H1 (cell line): Measurements from ENCODE around the gene SLC43A1. TPM values are rescaled to one million over a fixed set of nuclear protein-coding genes. Genes with fewer than 3 reads are reported as not detected.
A peak's percentile ranks its signal among the peaks of the same experiment; 100 is the strongest.

Source experiments
- CTCF ChIA-PET: fragments of 300-600 bp; sonication (Branson Sonifier 250); formaldehyde crosslinking; loops from one replicate; lab custom pipeline; 2021; ENCODE audit not compliant: partially characterized antibody; lab: Charles Lee
- POLR2A ChIA-PET: fragments of 300-600 bp; sonication (Branson Sonifier 250); formaldehyde crosslinking; loops from one replicate; lab custom pipeline; 2021; ENCODE audit warnings: inconsistent platforms; ENCODE audit not compliant: partially characterized antibody; lab: Charles Lee
- DNase-seq, 2 experiments: peaks; one replicate each; pipeline versions ENCODE4 v3.0.0 to v3.0.0-alpha.2; 2010 to 2022; ENCODE audit warnings: low spot score in 2 of 2, low read depth in 1 of 2, mixed read lengths in 1 of 2
- FAIRE-seq: peaks from 2 replicates; lab custom pipeline; 2011; peaks lifted over from hg19 to GRCh38; lab: Jason Lieb, UNC
- H2AFZ ChIP-seq: 2 replicates; pipeline ENCODE4 v1.8.1; 2012; ENCODE audit warnings: low read length, inconsistent platforms
- H2AK5ac ChIP-seq: 2 replicates; pipeline ENCODE4 v1.6.1; 2013; ENCODE audit warnings: low read depth, low read length
- H2BK120ac ChIP-seq: replicated peaks from 2 replicates; pipeline ENCODE3; 2013; ENCODE audit warnings: low read depth, low read length, inconsistent platforms
- H2BK12ac ChIP-seq: 2 replicates; pipeline ENCODE4 v1.6.1; 2013; ENCODE audit warnings: low read depth, low read length
- H2BK15ac ChIP-seq: 2 replicates; pipeline ENCODE4 v1.6.1; 2013; ENCODE audit warnings: low read length
- H2BK20ac ChIP-seq: 2 replicates; pipeline ENCODE4 v1.6.1; 2013; ENCODE audit warnings: low read length
- H2BK5ac ChIP-seq: 2 replicates; pipeline ENCODE4 v1.6.1; 2013; ENCODE audit warnings: low read depth, low read length
- H3K14ac ChIP-seq: 2 replicates; pipeline ENCODE4 v1.6.1; 2013; ENCODE audit warnings: inconsistent platforms; ENCODE audit not compliant: insufficient read length
- H3K18ac ChIP-seq: 2 replicates; pipeline ENCODE4 v1.6.1; 2013; ENCODE audit warnings: low read length; ENCODE audit errors: extremely low read depth
- H3K23ac ChIP-seq: 2 replicates; pipeline ENCODE4 v1.6.1; 2013; ENCODE audit warnings: inconsistent platforms; ENCODE audit not compliant: insufficient read length
- H3K23me2 ChIP-seq: 2 replicates; pipeline ENCODE4 v1.6.1; 2013; ENCODE audit warnings: low read depth, low read length
- H3K27ac ChIP-seq: 2 replicates; pipeline ENCODE4 v1.6.1; 2011; ENCODE audit warnings: low read depth, low read length, inconsistent platforms
- H3K27me3 ChIP-seq, 4 experiments: replicated peaks in 1 of 4; 1 replicate in 1 of 4; 2 replicates in 3 of 4; pipeline versions ENCODE4 v1.6.1 to v1.8.1; 2011 to 2013; ENCODE audit warnings: low read length in 3 of 4, mild to moderate bottlenecking in 3 of 4, inconsistent platforms in 2 of 4, mixed read lengths in 2 of 4, moderate library complexity in 1 of 4; ENCODE audit not compliant: control insufficient read depth in 3 of 4, insufficient read depth in 3 of 4; ENCODE audit errors: extremely low read depth in 1 of 4
- H3K36me3 ChIP-seq, 4 experiments: 2 replicates each; pipeline versions ENCODE4 v1.6.1 to v1.8.1; 2011 to 2013; ENCODE audit warnings: mild to moderate bottlenecking in 4 of 4, low read length in 3 of 4, moderate library complexity in 2 of 4, control low read depth in 1 of 4, inconsistent platforms in 1 of 4; ENCODE audit not compliant: insufficient read depth in 4 of 4, control insufficient read depth in 2 of 4
- H3K4ac ChIP-seq: replicated peaks from 2 replicates; pipeline ENCODE3; 2013; ENCODE audit warnings: low read length, low read depth, mixed read lengths, inconsistent platforms; ENCODE audit not compliant: insufficient read length
- H3K4me1 ChIP-seq, 4 experiments: replicated peaks in 1 of 4; 1 replicate in 1 of 4; 2 replicates in 3 of 4; pipeline versions ENCODE4 v1.6.1 to v1.8.1; 2011 to 2013; ENCODE audit warnings: low read length in 3 of 4, inconsistent platforms in 2 of 4, mixed read lengths in 1 of 4; ENCODE audit not compliant: insufficient read depth in 4 of 4, control insufficient read depth in 3 of 4
- H3K4me2 ChIP-seq, 2 experiments: 2 replicates each; pipeline versions ENCODE4 v1.6.1 to v1.8.1; 2011 to 2013; ENCODE audit warnings: low read depth in 2 of 2, low read length in 2 of 2, control low read depth in 1 of 2, inconsistent platforms in 1 of 2, mild to moderate bottlenecking in 1 of 2; ENCODE audit not compliant: insufficient read depth in 1 of 2
- H3K4me3 ChIP-seq, 4 experiments: fragments of 200-600, 300-600 bp in 1 of 4; sonication (generic), shearing (Covaris generic), sonication (Bioruptor Twin) in 1 of 4; 2 replicates each; pipeline versions ENCODE4 v1.5.1 to v1.8.1; 2011 to 2016; ENCODE audit warnings: low read length in 4 of 4, low read depth in 3 of 4, control low read depth in 2 of 4, inconsistent platforms in 2 of 4, mild to moderate bottlenecking in 2 of 4, mixed read lengths in 1 of 4, moderate library complexity in 1 of 4; ENCODE audit not compliant: insufficient read depth in 2 of 4; ENCODE audit errors: extremely low read depth in 1 of 4
- H3K56ac ChIP-seq: replicated peaks from 2 replicates; pipeline ENCODE3; 2013; ENCODE audit warnings: low read depth, mild to moderate bottlenecking, mixed read lengths, low read length, inconsistent platforms; ENCODE audit not compliant: insufficient read length
- H3K79me1 ChIP-seq: 2 replicates; pipeline ENCODE4 v1.6.1; 2013; ENCODE audit warnings: low read depth, low read length, control low read depth
- H3K79me2 ChIP-seq, 2 experiments: 2 replicates each; pipeline versions ENCODE4 v1.6.1 to v1.8.1; 2012 to 2013; ENCODE audit warnings: low read length in 2 of 2, mild to moderate bottlenecking in 2 of 2, inconsistent platforms in 1 of 2; ENCODE audit not compliant: insufficient read depth in 2 of 2, control insufficient read depth in 1 of 2
- H3K9ac ChIP-seq, 4 experiments: replicated peaks in 1 of 4; 1 replicate in 1 of 4; 2 replicates in 3 of 4; pipeline versions ENCODE4 v1.6.1 to v1.8.1; 2011 to 2013; ENCODE audit warnings: low read depth in 3 of 4, low read length in 3 of 4, control low read depth in 2 of 4, mild to moderate bottlenecking in 2 of 4, moderate library complexity in 2 of 4, inconsistent platforms in 1 of 4; ENCODE audit errors: extremely low read depth in 1 of 4
- H3K9me3 ChIP-seq, 2 experiments: 2 replicates each; pipeline versions ENCODE4 v1.6.1 to v1.8.1; 2012 to 2013; ENCODE audit warnings: mild to moderate bottlenecking in 2 of 2, moderate library complexity in 2 of 2, control low read depth in 1 of 2, inconsistent platforms in 1 of 2, low read depth in 1 of 2, low read length in 1 of 2, mixed read lengths in 1 of 2; ENCODE audit not compliant: insufficient read depth in 2 of 2
- H4K20me1 ChIP-seq, 2 experiments: replicated peaks in 1 of 2; 2 replicates each; pipeline versions ENCODE3 to v1.8.1; 2011 to 2013; ENCODE audit warnings: inconsistent platforms in 2 of 2, low read length in 2 of 2, mild to moderate bottlenecking in 1 of 2; ENCODE audit not compliant: insufficient read depth in 2 of 2, control insufficient read depth in 1 of 2
- H4K5ac ChIP-seq: 2 replicates; pipeline ENCODE4 v1.6.1; 2013; ENCODE audit warnings: low read length, low read depth, mixed read lengths, inconsistent platforms; ENCODE audit not compliant: insufficient read length
- H4K8ac ChIP-seq: 2 replicates; pipeline ENCODE4 v1.8.0; 2013; ENCODE audit warnings: mild to moderate bottlenecking, moderate library complexity, low read length, inconsistent platforms; ENCODE audit not compliant: insufficient read depth; ENCODE audit errors: extremely low read depth
- H4K91ac ChIP-seq: replicated peaks from 2 replicates; pipeline ENCODE3; 2013; ENCODE audit warnings: low read length, mixed read lengths, inconsistent platforms; ENCODE audit not compliant: insufficient read length
- ASH2L ChIP-seq: fragments of 200-600, 300-600 bp; sonication (generic); IDR thresholded peaks from one replicate; pipeline ENCODE4 v1.7.1; 2017; ENCODE audit warnings: low read length
- EZH2 ChIP-seq: fragments of 200-600 bp; sonication (generic); IDR thresholded peaks from 2 replicates; pipeline ENCODE4 v1.7.1; 2012; ENCODE audit warnings: low read depth, mild to moderate bottlenecking, moderate library complexity, low read length, inconsistent platforms; ENCODE audit not compliant: severe bottlenecking
- SP4 ChIP-seq: IDR thresholded peaks from 2 replicates; pipeline ENCODE4 v1.6.1; 2012; ENCODE audit warnings: low read length, inconsistent platforms
- WGBS, 2 experiments: shearing (Covaris generic) in 1 of 2; methylation state at CpG; one replicate each; pipeline versions ENCODE4 v1.1.6 to v1.1.7; 2013 to 2015; ENCODE audit warnings: low lambda C conversion rate in 2 of 2, mixed read lengths in 2 of 2, inconsistent platforms in 1 of 2, low coverage in 1 of 2, missing lambda C conversion rate in 1 of 2; ENCODE audit not compliant: insufficient replicate concordance in 2 of 2, insufficient coverage in 1 of 2, insufficient read length in 1 of 2; ENCODE audit errors: extremely low coverage in 1 of 2, missing lambda C conversion rate in 1 of 2; 5-methylcytosine and 5-hydroxymethylcytosine counted together
- polyA plus RNA-seq, 7 experiments: library from polyadenylated mRNA; depleted of rRNA in 3 of 7; stranded (reverse) in 5 of 7; unstranded in 2 of 7; fragments of >200 nt in 5 of 7; fragments of 200-250 nt in 2 of 7; gene quantifications; 1 replicate in 5 of 7; 2 replicates in 1 of 7; 4 replicates in 1 of 7; pipeline versions ENCODE4 v1.2.1 to v1.2.3, GENCODE V29; 2011 to 2013; ENCODE audit warnings: missing spikeins in 2 of 7, mixed read lengths in 2 of 7
- total RNA-seq: library from RNA; stranded (reverse); fragmentation: NEBNext Ultra II Directional; extraction: Animal tissue kit (Norgen Biotek cat#: 25700); gene quantifications from 2 replicates; pipeline ENCODE4 v1.2.1, GENCODE V29; 2021

The SLC43A1 gene
- total and polyA plus RNA-seq, 2 of the 8 experiments (the other 6 are each of a cell fraction or from before 2014, with no cell fraction given) = 34.5 to 58.0 TPM

DNA sequence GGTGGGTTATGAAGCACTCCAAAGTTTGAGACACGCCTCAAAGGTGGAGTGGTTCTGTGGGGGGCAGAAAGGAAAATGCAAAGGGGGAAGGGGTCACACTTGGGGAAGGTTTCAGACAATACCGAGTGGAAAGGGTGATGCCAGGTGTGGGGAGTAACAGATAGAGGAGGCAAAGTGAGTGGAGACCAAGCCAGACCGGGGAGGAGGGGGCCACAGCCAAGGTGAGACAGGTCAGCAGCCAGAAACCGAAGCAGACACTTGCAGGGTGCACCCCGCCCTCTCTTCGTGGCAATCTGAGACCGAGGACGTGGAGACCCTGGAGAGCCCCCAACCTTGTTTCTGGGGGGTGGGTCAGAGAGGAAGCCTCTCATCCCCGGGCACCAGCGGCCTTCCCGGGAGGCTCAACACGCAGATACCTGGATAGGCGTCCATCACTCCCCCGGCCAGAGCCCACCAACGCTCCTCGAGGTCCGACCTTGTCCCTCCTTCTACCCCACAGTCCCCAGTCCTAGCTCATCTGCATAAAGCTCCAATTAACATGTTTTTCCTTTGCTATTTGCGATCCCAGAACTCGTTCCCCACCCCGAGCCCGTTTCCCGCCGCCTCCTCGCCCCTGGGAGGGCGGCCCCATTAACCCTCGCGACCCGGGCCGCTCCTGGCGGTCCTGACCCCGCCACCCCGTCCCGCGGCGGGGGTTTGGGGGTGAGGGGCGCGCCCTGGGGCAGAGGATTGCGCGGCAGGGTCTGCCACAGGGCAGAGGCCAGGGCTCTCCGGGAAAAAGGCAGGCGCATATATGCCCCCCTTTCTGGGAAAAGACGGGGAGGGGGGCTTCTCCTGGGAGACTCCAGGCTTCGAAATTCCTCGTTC lies 33.4 kb downstream of the SLC43A1 start:
- Histone ChIP-seq H3K4me1 (peaks cover 2 to 19% (median 6%) of the 10 kb centered on the region in 4 experiments), H2BK20ac (peak overlapping the region; percentile 87; the same call in 1 of the 2 replicates), H2BK12ac (peak overlapping the region; percentile 60; the same call in 1 of the 2 replicates), H3K79me1 (no peaks in the 10 kb centered on the region), H3K27ac (no peak overlapping the region), H2BK120ac (no peak overlapping the region), H3K79me2 (no peaks in the 10 kb centered on the region), H3K23me2 (peaks cover 8% of the 10 kb centered on the region; the same call in 1 of the 2 replicates), H2BK15ac (0 out of 2 replicates have a peak overlapping the region, but pooled peaks have one; percentile 36), H3K4me2 (peak overlapping the region; percentile 83 to 86)
- no peak for DNase-seq
- TF ChIP-seq EZH2 (peak; percentile 26), ASH2L (peak; percentile 47), SP4 (no peak)
- TF ChIP-seq, all 59 proteins: peak for 2
- Histone ChIP-seq H3K9ac (peak overlapping the region in 2 of 4 experiments; percentile 50 to 55; a peak in 3 of 7 replicates), H3K4me3 (peak overlapping the region; percentile 44 to 78 (median 60)), H4K5ac (no peak overlapping the region), H4K91ac (peak overlapping the region; percentile 26), H3K4ac (peak overlapping the region; percentile 2), H2AFZ (0 out of 2 replicates have a peak overlapping the region, but pooled peaks have one; percentile 35), H4K8ac (no peak overlapping the region; the same call in none of the 2 replicates), H3K56ac (no peak overlapping the region), H3K36me3 (peaks cover 0 to 9% (median 0%) of the 10 kb centered on the region in 4 experiments; a peak in 3 of 8 replicates), H2AK5ac (no peak overlapping the region), H4K20me1 (peaks cover 0 to 1% of the 10 kb centered on the region in 2 experiments), H3K9me3 (no peaks in the 10 kb centered on the region), H2BK5ac (0 out of 2 replicates have a peak overlapping the region, but pooled peaks have one; percentile 60), H3K18ac (peak overlapping the region; percentile 83), H3K23ac (no peak overlapping the region), H3K14ac (no peak overlapping the region), H3K27me3 (peaks cover 0 to 19% (median 14%) of the 10 kb centered on the region in 4 experiments; a peak in 5 of 7 replicates)
- WGBS, 2 experiments = 5% methylated on average over 25 of the region's 44 CpGs; no CpG with 5 or more reads in 1 of the 2 experiments
- ChIA-PET CTCF (interaction anchor here (0.6 to 33.7 kb wide), 17 partner anchors 9 to 606 kb away, joined by 3 to 1146 read pairs (median 5); partner anchors contain the start of genes RTN4RL2, SLC43A1, SMTNL1 and TIMM10), POLR2A (interaction anchor here (0.6 to 11.2 kb wide), 13 partner anchors 9 to 170 kb away, joined by 3 to 141 read pairs (median 7); partner anchors contain the start of genes RTN4RL2, SLC43A1 and TNKS1BP1)
- no peak for FAIRE-seq
